Measurements from ENCODE around the gene FIGN.

The FIGN gene

GRCh38 chr2:163715199-163715598, 20.6 kb downstream of the FIGN start:
- TF ChIP-seq, protein P1, sequence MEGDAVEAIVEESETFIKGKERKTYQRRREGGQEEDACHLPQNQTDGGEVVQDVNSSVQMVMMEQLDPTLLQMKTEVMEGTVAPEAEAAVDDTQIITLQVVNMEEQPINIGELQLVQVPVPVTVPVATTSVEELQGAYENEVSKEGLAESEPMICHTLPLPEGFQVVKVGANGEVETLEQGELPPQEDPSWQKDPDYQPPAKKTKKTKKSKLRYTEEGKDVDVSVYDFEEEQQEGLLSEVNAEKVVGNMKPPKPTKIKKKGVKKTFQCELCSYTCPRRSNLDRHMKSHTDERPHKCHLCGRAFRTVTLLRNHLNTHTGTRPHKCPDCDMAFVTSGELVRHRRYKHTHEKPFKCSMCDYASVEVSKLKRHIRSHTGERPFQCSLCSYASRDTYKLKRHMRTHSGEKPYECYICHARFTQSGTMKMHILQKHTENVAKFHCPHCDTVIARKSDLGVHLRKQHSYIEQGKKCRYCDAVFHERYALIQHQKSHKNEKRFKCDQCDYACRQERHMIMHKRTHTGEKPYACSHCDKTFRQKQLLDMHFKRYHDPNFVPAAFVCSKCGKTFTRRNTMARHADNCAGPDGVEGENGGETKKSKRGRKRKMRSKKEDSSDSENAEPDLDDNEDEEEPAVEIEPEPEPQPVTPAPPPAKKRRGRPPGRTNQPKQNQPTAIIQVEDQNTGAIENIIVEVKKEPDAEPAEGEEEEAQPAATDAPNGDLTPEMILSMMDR (IDR thresholded peaks at IDR 0.05; ENCODE audit: insufficient read depth, low read length, poor library complexity, severe bottlenecking) = no peak
- no peaks in the 10 kb centered on the region for H3K36me3 ChIP-seq (ENCODE audit: control insufficient read depth, insufficient read depth, low read length)
- H3K4me3 ChIP-seq (replicated peaks; ENCODE audit: low read depth, low read length) = no peak overlapping the region
- H3K27me3 ChIP-seq (replicated peaks; ENCODE audit: control insufficient read depth, insufficient read depth, low read length) = no peaks in the 10 kb centered on the region
- DNase-seq (ENCODE audit: extremely low read depth, insufficient read length) = no peak

DNA sequence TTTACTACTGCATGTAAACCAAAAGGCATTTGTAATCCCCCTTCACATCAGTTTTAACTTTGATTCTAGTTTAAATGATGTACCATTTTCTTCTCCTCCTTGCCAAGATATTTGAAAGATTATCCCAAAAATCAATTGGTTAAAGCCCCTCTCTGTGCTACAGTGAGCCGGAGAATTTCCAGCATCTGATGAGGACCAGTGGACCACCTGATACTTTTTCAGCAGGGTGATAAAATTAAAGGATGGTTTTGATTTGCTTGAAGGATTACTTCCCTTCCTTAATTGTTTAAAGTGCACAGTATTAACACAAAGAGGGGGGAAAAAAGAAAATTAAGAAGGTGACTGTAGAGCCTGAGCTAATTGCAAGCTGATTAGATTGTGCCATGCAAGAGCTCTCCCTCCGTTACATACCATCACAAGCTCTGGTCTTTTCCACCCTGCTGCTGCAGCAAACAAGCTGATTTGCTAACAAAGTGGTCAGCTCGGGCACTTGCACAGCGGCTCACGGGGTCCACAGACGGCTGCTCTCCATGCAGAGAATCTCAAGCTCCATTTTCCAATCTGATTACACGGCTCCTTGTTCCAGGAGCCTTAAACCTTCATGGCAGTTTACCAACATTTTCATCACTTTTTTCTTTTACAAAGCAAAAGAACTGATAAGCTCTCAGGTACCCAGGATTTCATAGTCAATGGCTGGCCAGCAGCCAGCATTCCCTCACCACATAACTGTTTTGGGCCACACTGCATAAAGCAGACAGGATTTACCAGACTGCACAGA, 22.1 kb downstream of the FIGN start:
- Histone ChIP-seq H3K36me3 (ENCODE audit: control insufficient read depth, insufficient read depth, low read length) (no peaks in the 10 kb centered on the region), H3K4me3 (replicated peaks; ENCODE audit: low read depth, low read length) (no peak overlapping the region), H3K27me3 (replicated peaks; ENCODE audit: control insufficient read depth, insufficient read depth, low read length) (no peaks in the 10 kb centered on the region)
- TF ChIP-seq, protein P1 (IDR thresholded peaks at IDR 0.05; ENCODE audit: insufficient read depth, low read length, poor library complexity, severe bottlenecking) = no peak
- no peak for DNase-seq (ENCODE audit: extremely low read depth, insufficient read length)

- Histone ChIP-seq H3K36me3 (ENCODE audit: control insufficient read depth, insufficient read depth, low read length) (no peaks in the 10 kb centered on the region), H3K4me3 (replicated peaks; ENCODE audit: low read depth, low read length) (no peak overlapping the region), H3K27me3 (replicated peaks; ENCODE audit: control insufficient read depth, insufficient read depth, low read length) (no peaks in the 10 kb centered on the region)
- TF ChIP-seq, protein P1 (IDR thresholded peaks at IDR 0.05; ENCODE audit: insufficient read depth, low read length, poor library complexity, severe bottlenecking) = no peak
- no peak for DNase-seq (ENCODE audit: extremely low read depth, insufficient read length)
These were observed 24.1 kb downstream of the FIGN start for GRCh38 chr2:163711699-163712098.

DNA sequence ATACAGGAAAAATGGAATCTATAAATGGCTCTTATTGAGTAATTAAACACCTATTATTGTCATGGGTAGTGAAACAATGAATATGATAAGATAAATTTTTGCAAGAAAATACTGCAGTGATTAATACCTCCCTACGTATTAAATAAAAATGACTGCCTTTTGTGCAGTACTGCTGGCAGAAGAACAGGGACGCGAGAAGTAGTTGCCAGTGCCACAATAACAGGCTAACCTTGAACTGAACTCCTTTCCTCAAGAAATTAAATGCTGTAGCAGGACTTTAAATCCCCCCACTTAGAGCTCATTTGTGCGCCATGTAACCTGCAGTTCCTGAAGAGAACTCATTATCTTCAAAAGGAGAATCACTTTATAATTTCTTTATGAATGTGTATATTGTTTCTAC, 24.6 kb downstream of the FIGN start:
- H3K27me3 ChIP-seq (replicated peaks; ENCODE audit: control insufficient read depth, insufficient read depth, low read length) = no peaks in the 10 kb centered on the region
- H3K4me3 ChIP-seq (replicated peaks; ENCODE audit: low read depth, low read length) = no peak overlapping the region
- no peaks in the 10 kb centered on the region for H3K36me3 ChIP-seq (ENCODE audit: control insufficient read depth, insufficient read depth, low read length)
- TF ChIP-seq, protein P1 (IDR thresholded peaks at IDR 0.05; ENCODE audit: insufficient read depth, low read length, poor library complexity, severe bottlenecking) = no peak
- DNase-seq (ENCODE audit: extremely low read depth, insufficient read length) = no peak

- H3K4me3 ChIP-seq (replicated peaks; ENCODE audit: low read depth, low read length) = no peak overlapping the region
- DNase-seq (ENCODE audit: extremely low read depth, insufficient read length) = no peak
- TF ChIP-seq, protein P1 (IDR thresholded peaks at IDR 0.05; ENCODE audit: insufficient read depth, low read length, poor library complexity, severe bottlenecking) = no peak
These were observed 26.5 kb downstream of the FIGN start for GRCh38 chr2:163709270-163709669.

More at GRCh38 chr2:163709270-163709669, 26.5 kb downstream of the FIGN start:
- Histone ChIP-seq H3K27me3 (replicated peaks; ENCODE audit: control insufficient read depth, insufficient read depth, low read length) (no peaks in the 10 kb centered on the region), H3K36me3 (ENCODE audit: control insufficient read depth, insufficient read depth, low read length) (no peaks in the 10 kb centered on the region)

All from GM06990 (cell line).